ENCODE results near the gene KLF4.
"Not testable (repeated sequence)": the region's sequence is repeated elsewhere in the genome, so short reads cannot be mapped to it uniquely, and the experiment has no call there.

The KLF4 gene

GRCh38 chr9:107489687-107490605, at the start of gene KLF4:
TSS of gene KLF4 (minus strand) at chr9:107489769. CDS start at chr9:107489172, 597 bp downstream.
- peak; percentile 93 for DNase-seq (ENCODE audit: low spot score)

GRCh38 chr9:107536462-107536861, 46.9 kb upstream of the KLF4 start:
- DNase-seq (ENCODE audit: low spot score), result no peak

GRCh38 chr9:107534510-107535078, 45.0 kb upstream of the KLF4 start:
- no peak for DNase-seq (ENCODE audit: low spot score)

GRCh38 chr9:107530679-107531078, 41.1 kb upstream of the KLF4 start:
- DNase-seq (ENCODE audit: low spot score), result no peak

- DNase-seq (ENCODE audit: low spot score), result no peak
These were observed 39.1 kb upstream of the KLF4 start for GRCh38 chr9:107528686-107529085.

GRCh38 chr9:107523539-107523938, 34.0 kb upstream of the KLF4 start:
- no peak for DNase-seq (ENCODE audit: low spot score)

- no peak for DNase-seq (ENCODE audit: low spot score)
These were observed 30.6 kb upstream of the KLF4 start for GRCh38 chr9:107520186-107520585.

GRCh38 chr9:107518037-107518807, 28.7 kb upstream of the KLF4 start:
- DNase-seq (ENCODE audit: low spot score), result no peak

GRCh38 chr9:107513464-107514100, 24.0 kb upstream of the KLF4 start:
- no peak for DNase-seq (ENCODE audit: low spot score)

- peak; percentile 78 for DNase-seq (ENCODE audit: low spot score)
These were observed 15.3 kb upstream of the KLF4 start for GRCh38 chr9:107504585-107505455.

- DNase-seq (ENCODE audit: low spot score), result no peak
These were observed 12.9 kb upstream of the KLF4 start for GRCh38 chr9:107502464-107502863.

GRCh38 chr9:107500421-107501200, 11.0 kb upstream of the KLF4 start:
- not testable (repeated sequence) for DNase-seq (ENCODE audit: low spot score)

GRCh38 chr9:107496976-107497375, 7.4 kb upstream of the KLF4 start:
- DNase-seq (ENCODE audit: low spot score), result no peak

GRCh38 chr9:107492381-107492970, 2.9 kb upstream of the KLF4 start:
- DNase-seq (ENCODE audit: low spot score), result no peak

GRCh38 chr9:107491081-107492053, 1.8 kb upstream of the KLF4 start:
- no peak for DNase-seq (ENCODE audit: low spot score)

GRCh38 chr9:107490606-107490970, 1.0 kb upstream of the KLF4 start:
- DNase-seq (ENCODE audit: low spot score), result not testable (repeated sequence)

- no peak for DNase-seq (ENCODE audit: low spot score)
These were observed 360 bp downstream of the KLF4 start for GRCh38 chr9:107489144-107489673.

- no peak for DNase-seq (ENCODE audit: low spot score)
These were observed 1.0 kb downstream of the KLF4 start for GRCh38 chr9:107488375-107489143.
